Vagina (tissue), 2 donors: Measurements from ENCODE around the gene KCTD5.
"Not testable (repeated sequence)": the region's sequence is repeated elsewhere in the genome, so short reads cannot be mapped to it uniquely, and the experiment has no call there.

Experiments used
- POLR2A ChIP-seq, 2 donors: fragments of 450-650 bp; IDR thresholded peaks; one replicate each; pipeline ENCODE4 v1.6.1; 2017; ENCODE audit warnings: antibody characterized with exemption in 2 of 2, mild to moderate bottlenecking in 2 of 2, moderate library complexity in 2 of 2
- TF ChIP-seq, protein P1 (sequence below), 3 experiments: fragments of 450-650 bp in 2 of 3; fragments of 200-600 bp in 1 of 3; sonication (generic) in 1 of 3; IDR thresholded peaks; one replicate each; pipeline ENCODE4 v1.5.1; 2017 to 2019; ENCODE audit warnings: antibody characterized with exemption in 3 of 3, mild to moderate bottlenecking in 2 of 3, moderate library complexity in 2 of 3

DNA sequence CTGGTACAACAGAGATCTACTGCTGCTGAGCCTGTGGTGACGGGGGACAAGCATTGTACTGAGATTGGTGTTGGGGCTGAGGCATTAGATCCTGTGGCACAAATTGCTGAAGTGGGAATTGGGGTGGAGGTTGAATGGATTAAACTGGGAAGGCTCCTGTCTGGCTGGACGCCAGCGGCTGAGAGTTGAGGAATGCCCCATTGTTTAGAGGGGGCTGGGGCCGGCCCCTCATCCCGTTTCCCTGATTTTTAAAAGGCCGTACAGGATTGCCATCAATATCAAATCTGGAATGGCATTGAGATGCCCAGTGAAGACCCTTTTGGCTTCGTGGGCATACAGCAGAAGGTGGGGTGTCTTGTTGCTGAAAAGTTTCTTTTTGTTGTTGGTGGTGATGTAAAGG, 15.7 kb upstream of the KCTD5 start:
- not testable (repeated sequence) for TF ChIP-seq POLR2A (IDR thresholded peaks at IDR 0.05)
- TF ChIP-seq, protein P1, sequence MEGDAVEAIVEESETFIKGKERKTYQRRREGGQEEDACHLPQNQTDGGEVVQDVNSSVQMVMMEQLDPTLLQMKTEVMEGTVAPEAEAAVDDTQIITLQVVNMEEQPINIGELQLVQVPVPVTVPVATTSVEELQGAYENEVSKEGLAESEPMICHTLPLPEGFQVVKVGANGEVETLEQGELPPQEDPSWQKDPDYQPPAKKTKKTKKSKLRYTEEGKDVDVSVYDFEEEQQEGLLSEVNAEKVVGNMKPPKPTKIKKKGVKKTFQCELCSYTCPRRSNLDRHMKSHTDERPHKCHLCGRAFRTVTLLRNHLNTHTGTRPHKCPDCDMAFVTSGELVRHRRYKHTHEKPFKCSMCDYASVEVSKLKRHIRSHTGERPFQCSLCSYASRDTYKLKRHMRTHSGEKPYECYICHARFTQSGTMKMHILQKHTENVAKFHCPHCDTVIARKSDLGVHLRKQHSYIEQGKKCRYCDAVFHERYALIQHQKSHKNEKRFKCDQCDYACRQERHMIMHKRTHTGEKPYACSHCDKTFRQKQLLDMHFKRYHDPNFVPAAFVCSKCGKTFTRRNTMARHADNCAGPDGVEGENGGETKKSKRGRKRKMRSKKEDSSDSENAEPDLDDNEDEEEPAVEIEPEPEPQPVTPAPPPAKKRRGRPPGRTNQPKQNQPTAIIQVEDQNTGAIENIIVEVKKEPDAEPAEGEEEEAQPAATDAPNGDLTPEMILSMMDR (IDR thresholded peaks at IDR 0.05), result not testable (repeated sequence)
